SK-N-SH treated with all-trans-retinoic acid at 6 μM for 48 hours (cell line): ENCODE measurements around the gene RASEF.

Source experiments
- ATAC-seq: fragments of 200-7000 bp; cut with Tn5 transposase; 3 replicates; pipeline ENCODE4 v1.9.1; 2020; ENCODE audit warnings: mild to moderate bottlenecking, moderate library complexity
- ARNTL ChIP-seq: fragments of 450-650 bp; formaldehyde crosslinking; IDR thresholded peaks from 2 replicates; pipeline ENCODE4 v1.5.0; 2020; ENCODE audit warnings: low read depth, mild to moderate bottlenecking, moderate library complexity, borderline replicate concordance
- CSDC2 ChIP-seq: fragments of 250-450 bp; sonication (Bioruptor Pico); IDR thresholded peaks from 2 replicates; pipeline ENCODE4 v1.5.0; 2020; ENCODE audit warnings: mild to moderate bottlenecking, moderate library complexity
- ESRRG ChIP-seq: fragments of 250-450 bp; sonication (Bioruptor Pico); IDR thresholded peaks from 2 replicates; pipeline ENCODE4 v1.6.1; 2021; ENCODE audit warnings: mild to moderate bottlenecking
- GLIS3 ChIP-seq: fragments of 250-450 bp; sonication (Bioruptor Pico); IDR thresholded peaks from 2 replicates; pipeline ENCODE4 v1.5.0; 2020; ENCODE audit warnings: mild to moderate bottlenecking, moderate library complexity
- OSR1 ChIP-seq: fragments of 250-450 bp; sonication (Bioruptor Pico); IDR thresholded peaks from 2 replicates; pipeline ENCODE4 v1.8.0; 2022; ENCODE audit warnings: moderate library complexity, mild to moderate bottlenecking, inconsistent platforms
- PPARA ChIP-seq: fragments of 250-450 bp; sonication (Bioruptor Pico); IDR thresholded peaks from 2 replicates; pipeline ENCODE4 v1.5.0; 2020; ENCODE audit warnings: mild to moderate bottlenecking, borderline replicate concordance
- RARB ChIP-seq: fragments of 250-450 bp; sonication (Bioruptor Pico); IDR thresholded peaks from 2 replicates; pipeline ENCODE4 v1.8.0; 2021; ENCODE audit warnings: mild to moderate bottlenecking, moderate library complexity
- SNAI2 ChIP-seq: fragments of 250-450 bp; sonication (Bioruptor Pico); IDR thresholded peaks from 2 replicates; pipeline ENCODE4 v1.5.0; 2020; ENCODE audit warnings: mild to moderate bottlenecking, moderate library complexity
- TCF4 ChIP-seq: fragments of 250-450 bp; sonication (Bioruptor Pico); IDR thresholded peaks from 2 replicates; pipeline ENCODE4 v1.8.0; 2021; ENCODE audit warnings: mild to moderate bottlenecking, moderate library complexity, borderline replicate concordance
- ZC3H10 ChIP-seq: fragments of 250-450 bp; sonication (Bioruptor Pico); IDR thresholded peaks from 2 replicates; pipeline ENCODE4 v1.5.1; 2021; ENCODE audit warnings: mild to moderate bottlenecking, moderate library complexity
- ZFP30 ChIP-seq: fragments of 450-650 bp; formaldehyde crosslinking; IDR thresholded peaks from 2 replicates; pipeline ENCODE4 v1.5.0; 2022; ENCODE audit warnings: mild to moderate bottlenecking, moderate library complexity
- ZNF70 ChIP-seq: fragments of 450-650 bp; formaldehyde crosslinking; IDR thresholded peaks from 2 replicates; pipeline ENCODE4 v1.5.0; 2020; ENCODE audit warnings: mild to moderate bottlenecking, moderate library complexity
- ZNF8 ChIP-seq: fragments of 450-650 bp; formaldehyde crosslinking; IDR thresholded peaks from 2 replicates; pipeline ENCODE4 v1.5.0; 2020; ENCODE audit warnings: mild to moderate bottlenecking, moderate library complexity
- TF ChIP-seq, protein P1 (sequence below): fragments of 250-450 bp; sonication (Bioruptor Pico); IDR thresholded peaks from 2 replicates; pipeline ENCODE4 v1.8.0; 2020; ENCODE audit warnings: mild to moderate bottlenecking, moderate library complexity, borderline replicate concordance
- TF ChIP-seq, protein P2 (sequence below): fragments of 250-450 bp; sonication (Bioruptor Pico); IDR thresholded peaks from 2 replicates; pipeline ENCODE4 v1.5.1; 2020; ENCODE audit warnings: low read depth, mild to moderate bottlenecking, moderate library complexity
- TF ChIP-seq, protein P3 (sequence below): fragments of 250-450 bp; sonication (Bioruptor Pico); IDR thresholded peaks from 2 replicates; pipeline ENCODE4 v1.5.1; 2021; ENCODE audit warnings: mild to moderate bottlenecking, moderate library complexity
- TF ChIP-seq, protein P4 (sequence below): fragments of 250-450 bp; sonication (Bioruptor Pico); IDR thresholded peaks from 2 replicates; pipeline ENCODE4 v1.5.0; 2020; ENCODE audit warnings: mild to moderate bottlenecking, moderate library complexity

Gene RASEF

DNA sequence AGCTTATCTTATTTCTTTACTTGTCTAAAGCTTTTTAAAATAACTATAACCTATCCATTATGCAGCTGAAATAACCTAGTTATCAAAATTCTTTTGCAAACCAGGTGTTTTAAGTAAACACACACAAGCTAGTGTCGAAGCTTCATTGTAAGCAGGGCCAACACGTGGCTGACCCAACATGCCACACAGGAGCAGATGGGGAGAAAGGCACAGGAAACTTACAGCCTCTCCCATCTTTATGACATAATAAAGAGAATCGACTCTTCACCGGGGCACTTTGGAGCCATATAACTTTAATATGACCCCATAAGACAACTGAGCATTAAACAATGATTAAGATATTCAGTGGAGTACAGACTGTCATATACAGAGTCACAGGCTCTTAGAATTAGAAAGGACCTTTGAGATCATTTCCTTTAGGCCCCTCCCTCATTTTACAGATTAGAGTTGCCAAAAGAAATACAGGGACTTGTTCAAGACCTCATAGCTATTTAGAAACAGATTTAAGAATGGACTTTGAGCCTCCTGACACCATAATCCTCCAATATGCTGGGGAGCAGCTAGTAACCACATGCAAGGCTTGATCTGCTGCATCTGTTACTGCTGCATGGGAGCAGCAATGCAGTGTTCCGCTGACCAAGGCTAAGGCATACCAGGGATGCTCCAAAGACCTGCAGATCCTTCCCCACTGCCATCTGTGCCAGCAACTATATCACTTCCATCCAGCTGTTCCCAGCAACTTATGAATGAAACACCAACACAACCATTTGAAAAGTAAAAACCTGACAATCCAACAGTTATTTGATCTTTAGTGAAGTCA, 75.4 kb downstream of the RASEF start (continued):
- TF ChIP-seq, protein P1, sequence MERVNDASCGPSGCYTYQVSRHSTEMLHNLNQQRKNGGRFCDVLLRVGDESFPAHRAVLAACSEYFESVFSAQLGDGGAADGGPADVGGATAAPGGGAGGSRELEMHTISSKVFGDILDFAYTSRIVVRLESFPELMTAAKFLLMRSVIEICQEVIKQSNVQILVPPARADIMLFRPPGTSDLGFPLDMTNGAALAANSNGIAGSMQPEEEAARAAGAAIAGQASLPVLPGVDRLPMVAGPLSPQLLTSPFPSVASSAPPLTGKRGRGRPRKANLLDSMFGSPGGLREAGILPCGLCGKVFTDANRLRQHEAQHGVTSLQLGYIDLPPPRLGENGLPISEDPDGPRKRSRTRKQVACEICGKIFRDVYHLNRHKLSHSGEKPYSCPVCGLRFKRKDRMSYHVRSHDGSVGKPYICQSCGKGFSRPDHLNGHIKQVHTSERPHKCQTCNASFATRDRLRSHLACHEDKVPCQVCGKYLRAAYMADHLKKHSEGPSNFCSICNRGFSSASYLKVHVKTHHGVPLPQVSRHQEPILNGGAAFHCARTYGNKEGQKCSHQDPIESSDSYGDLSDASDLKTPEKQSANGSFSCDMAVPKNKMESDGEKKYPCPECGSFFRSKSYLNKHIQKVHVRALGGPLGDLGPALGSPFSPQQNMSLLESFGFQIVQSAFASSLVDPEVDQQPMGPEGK (CRISPR knock-in tag), result no peak

DNA sequence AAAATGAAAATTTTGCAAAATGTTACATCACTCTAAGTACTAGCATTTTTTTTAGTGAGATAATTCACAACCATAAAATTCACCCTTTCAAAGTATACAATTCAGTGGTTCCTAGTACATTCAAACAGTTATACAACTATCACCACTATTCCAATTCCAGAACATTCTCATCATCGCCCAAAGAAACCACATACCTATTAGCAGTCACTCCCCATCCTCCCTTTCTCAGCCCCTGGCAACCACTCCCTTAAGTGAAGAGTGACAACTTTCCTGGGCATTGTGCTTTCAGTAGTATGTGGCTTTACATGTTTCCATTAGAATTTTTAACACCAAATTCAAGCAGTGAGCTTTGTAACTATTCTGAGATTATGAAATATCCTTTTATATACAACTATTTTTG, 81.4 kb downstream of the RASEF start:
- TF ChIP-seq, protein P2, sequence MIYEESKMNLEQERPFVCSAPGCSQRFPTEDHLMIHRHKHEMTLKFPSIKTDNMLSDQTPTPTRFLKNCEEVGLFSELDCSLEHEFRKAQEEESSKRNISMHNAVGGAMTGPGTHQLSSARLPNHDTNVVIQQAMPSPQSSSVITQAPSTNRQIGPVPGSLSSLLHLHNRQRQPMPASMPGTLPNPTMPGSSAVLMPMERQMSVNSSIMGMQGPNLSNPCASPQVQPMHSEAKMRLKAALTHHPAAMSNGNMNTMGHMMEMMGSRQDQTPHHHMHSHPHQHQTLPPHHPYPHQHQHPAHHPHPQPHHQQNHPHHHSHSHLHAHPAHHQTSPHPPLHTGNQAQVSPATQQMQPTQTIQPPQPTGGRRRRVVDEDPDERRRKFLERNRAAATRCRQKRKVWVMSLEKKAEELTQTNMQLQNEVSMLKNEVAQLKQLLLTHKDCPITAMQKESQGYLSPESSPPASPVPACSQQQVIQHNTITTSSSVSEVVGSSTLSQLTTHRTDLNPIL (CRISPR knock-in tag), result no peak
- no peak for TF ChIP-seq GLIS3 (CRISPR knock-in tag)
- no peak for TF ChIP-seq ZFP30 (CRISPR knock-in tag)
- TF ChIP-seq ARNTL (CRISPR knock-in tag), result no peak
- no peak for TF ChIP-seq OSR1 (CRISPR knock-in tag)
- TF ChIP-seq, protein P1 (CRISPR knock-in tag), result no peak
- TF ChIP-seq, protein P3, sequence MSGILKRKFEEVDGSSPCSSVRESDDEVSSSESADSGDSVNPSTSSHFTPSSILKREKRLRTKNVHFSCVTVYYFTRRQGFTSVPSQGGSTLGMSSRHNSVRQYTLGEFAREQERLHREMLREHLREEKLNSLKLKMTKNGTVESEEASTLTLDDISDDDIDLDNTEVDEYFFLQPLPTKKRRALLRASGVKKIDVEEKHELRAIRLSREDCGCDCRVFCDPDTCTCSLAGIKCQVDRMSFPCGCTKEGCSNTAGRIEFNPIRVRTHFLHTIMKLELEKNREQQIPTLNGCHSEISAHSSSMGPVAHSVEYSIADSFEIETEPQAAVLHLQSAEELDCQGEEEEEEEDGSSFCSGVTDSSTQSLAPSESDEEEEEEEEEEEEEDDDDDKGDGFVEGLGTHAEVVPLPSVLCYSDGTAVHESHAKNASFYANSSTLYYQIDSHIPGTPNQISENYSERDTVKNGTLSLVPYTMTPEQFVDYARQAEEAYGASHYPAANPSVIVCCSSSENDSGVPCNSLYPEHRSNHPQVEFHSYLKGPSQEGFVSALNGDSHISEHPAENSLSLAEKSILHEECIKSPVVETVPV (CRISPR knock-in tag), result no peak
- TF ChIP-seq CSDC2, result no peak
- ATAC-seq, result no peak

DNA sequence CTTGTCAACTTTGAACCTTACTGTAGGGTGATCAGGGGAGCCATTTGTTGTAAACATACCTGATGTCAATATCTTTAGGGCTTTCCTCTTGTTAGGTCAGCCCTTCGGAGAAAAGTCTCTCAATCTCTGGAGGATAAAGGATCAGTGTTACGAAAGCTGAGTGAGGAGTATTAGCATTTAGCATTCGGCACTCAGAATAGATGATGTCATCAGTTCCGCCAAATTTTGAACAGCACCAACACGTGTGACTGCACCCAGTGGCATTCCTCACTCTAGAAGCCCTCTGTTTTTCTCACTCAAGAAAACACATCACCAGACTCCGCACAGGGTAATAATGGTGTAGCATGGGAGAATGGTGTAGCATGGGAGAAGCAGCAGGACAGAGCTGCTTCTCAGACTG, 87.8 kb downstream of the RASEF start:
- ATAC-seq, result no peak
- no peak for TF ChIP-seq RARB (CRISPR knock-in tag)
- TF ChIP-seq CSDC2, result no peak
- no peak for TF ChIP-seq SNAI2 (CRISPR knock-in tag)
- TF ChIP-seq, protein P1 (CRISPR knock-in tag), result no peak
- TF ChIP-seq ARNTL (CRISPR knock-in tag), result no peak
- no peak for TF ChIP-seq GLIS3 (CRISPR knock-in tag)
- TF ChIP-seq ZC3H10 (CRISPR knock-in tag), result no peak
- no peak for TF ChIP-seq PPARA (CRISPR knock-in tag)
- TF ChIP-seq, protein P4, sequence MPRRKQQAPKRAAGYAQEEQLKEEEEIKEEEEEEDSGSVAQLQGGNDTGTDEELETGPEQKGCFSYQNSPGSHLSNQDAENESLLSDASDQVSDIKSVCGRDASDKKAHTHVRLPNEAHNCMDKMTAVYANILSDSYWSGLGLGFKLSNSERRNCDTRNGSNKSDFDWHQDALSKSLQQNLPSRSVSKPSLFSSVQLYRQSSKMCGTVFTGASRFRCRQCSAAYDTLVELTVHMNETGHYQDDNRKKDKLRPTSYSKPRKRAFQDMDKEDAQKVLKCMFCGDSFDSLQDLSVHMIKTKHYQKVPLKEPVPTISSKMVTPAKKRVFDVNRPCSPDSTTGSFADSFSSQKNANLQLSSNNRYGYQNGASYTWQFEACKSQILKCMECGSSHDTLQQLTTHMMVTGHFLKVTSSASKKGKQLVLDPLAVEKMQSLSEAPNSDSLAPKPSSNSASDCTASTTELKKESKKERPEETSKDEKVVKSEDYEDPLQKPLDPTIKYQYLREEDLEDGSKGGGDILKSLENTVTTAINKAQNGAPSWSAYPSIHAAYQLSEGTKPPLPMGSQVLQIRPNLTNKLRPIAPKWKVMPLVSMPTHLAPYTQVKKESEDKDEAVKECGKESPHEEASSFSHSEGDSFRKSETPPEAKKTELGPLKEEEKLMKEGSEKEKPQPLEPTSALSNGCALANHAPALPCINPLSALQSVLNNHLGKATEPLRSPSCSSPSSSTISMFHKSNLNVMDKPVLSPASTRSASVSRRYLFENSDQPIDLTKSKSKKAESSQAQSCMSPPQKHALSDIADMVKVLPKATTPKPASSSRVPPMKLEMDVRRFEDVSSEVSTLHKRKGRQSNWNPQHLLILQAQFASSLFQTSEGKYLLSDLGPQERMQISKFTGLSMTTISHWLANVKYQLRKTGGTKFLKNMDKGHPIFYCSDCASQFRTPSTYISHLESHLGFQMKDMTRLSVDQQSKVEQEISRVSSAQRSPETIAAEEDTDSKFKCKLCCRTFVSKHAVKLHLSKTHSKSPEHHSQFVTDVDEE (CRISPR knock-in tag), result no peak
- TF ChIP-seq ZNF70 (CRISPR knock-in tag), result no peak
- TF ChIP-seq ZNF8 (CRISPR knock-in tag), result no peak
- no peak for TF ChIP-seq TCF4 (CRISPR knock-in tag)
- no peak for TF ChIP-seq ESRRG (CRISPR knock-in tag)
